Inflammatory macrophage treated with lipopolysaccharide for 1 hour (primary cell): ENCODE measurements around the gene ROGDI.

Source experiments
- DNase-seq, 2 donors: peaks; one replicate each; pipeline ENCODE4 v3.0.0-alpha.2; 2020 to 2022

Gene ROGDI

GRCh38 chr16:4801962-4802658, at the start of gene ROGDI:
Gene ROGDI (minus strand): TSS chr16:4802633. CDS start chr16:4802571, 62 bp downstream.
- DNase-seq = peak; percentile 6 to 13

GRCh38 chr16:4850211-4850610, 47.8 kb upstream of the ROGDI start:
- DNase-seq = no peak

- DNase-seq = peak; percentile 17 to 25
These were observed 45.5 kb upstream of the ROGDI start for GRCh38 chr16:4847774-4848587.

- peak; percentile 98 to 99 for DNase-seq
These were observed 44.7 kb upstream of the ROGDI start, which contains the start of the genes GLYR1 and UBN1 for GRCh38 chr16:4846901-4847773. Gene GLYR1 (minus strand): TSS chr16:4847288. CDS start chr16:4847265, 23 bp downstream. Gene UBN1 (plus strand): TSS chr16:4847481. CDS start chr16:4852918, 5,437 bp downstream.

GRCh38 chr16:4846503-4846900, 44.1 kb upstream of the ROGDI start:
- DNase-seq = peak; percentile 66 to 76

- DNase-seq = no peak
These were observed 38.6 kb upstream of the ROGDI start for GRCh38 chr16:4840984-4841383.

- no peak for DNase-seq
These were observed 37.5 kb upstream of the ROGDI start for GRCh38 chr16:4839942-4840341.

- no peak for DNase-seq
These were observed 35.5 kb upstream of the ROGDI start for GRCh38 chr16:4837733-4838501.

GRCh38 chr16:4836727-4837126, 34.3 kb upstream of the ROGDI start:
- no peak for DNase-seq

GRCh38 chr16:4833584-4833983, 31.2 kb upstream of the ROGDI start:
- no peak for DNase-seq

- DNase-seq = no peak
These were observed 30.4 kb upstream of the ROGDI start for GRCh38 chr16:4832698-4833343.

GRCh38 chr16:4831616-4832015, 29.2 kb upstream of the ROGDI start:
- no peak for DNase-seq

GRCh38 chr16:4830408-4830807, 28.0 kb upstream of the ROGDI start:
- DNase-seq = no peak

- no peak for DNase-seq
These were observed 26.3 kb upstream of the ROGDI start for GRCh38 chr16:4828567-4829321.

GRCh38 chr16:4826980-4827379, 24.5 kb upstream of the ROGDI start:
- no peak for DNase-seq

- DNase-seq = no peak
These were observed 24.1 kb upstream of the ROGDI start for GRCh38 chr16:4826526-4826925.

- DNase-seq = no peak
These were observed 22.8 kb upstream of the ROGDI start for GRCh38 chr16:4825196-4825595.

- DNase-seq = no peak
These were observed 18.2 kb upstream of the ROGDI start for GRCh38 chr16:4820652-4821051.

GRCh38 chr16:4814542-4815173, 12.2 kb upstream of the ROGDI start:
- no peak for DNase-seq

GRCh38 chr16:4814046-4814445, 11.6 kb upstream of the ROGDI start:
- DNase-seq = no peak
